ENCODE data around the gene PEX11A.

DNA sequence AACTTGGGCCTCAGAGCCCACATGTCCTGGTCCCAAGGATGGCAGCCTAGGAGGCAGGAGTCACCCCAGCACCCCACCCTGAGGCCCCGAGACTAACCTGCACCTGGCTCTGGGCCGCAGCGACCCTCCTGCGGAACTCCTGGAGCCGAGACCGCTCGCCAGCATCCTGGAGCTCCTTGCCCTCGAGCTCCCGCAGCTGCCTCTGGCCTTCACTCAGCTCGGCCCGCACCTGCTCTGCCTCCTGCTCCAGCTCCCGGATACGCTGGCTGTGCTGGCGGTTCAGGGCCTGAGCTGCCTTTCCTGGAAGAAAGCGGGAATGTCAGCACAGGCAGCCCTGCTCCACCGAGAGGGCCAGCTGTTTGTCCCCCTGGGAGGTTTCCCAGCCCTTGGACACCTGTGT, 48.4 kb downstream of the PEX11A start:
- TF ChIP-seq ASH2L (IDR thresholded peaks at IDR 0.05; ENCODE audit: low read length) (no peak), CTCF (IDR thresholded peaks at IDR 0.05; ENCODE audit: control extremely low read depth in 1 of 3, insufficient read depth in 1 of 3, low read depth in 1 of 3, low read length in 3 of 3) (no peak), HDAC6 (IDR thresholded peaks at IDR 0.05; ENCODE audit: low read depth, low read length) (no peak)
